Spleen (tissue), 11 donors: ENCODE results near the gene PITPNC1. TPM values are rescaled to one million over a fixed set of nuclear protein-coding genes. Genes with fewer than 3 reads are reported as not detected.

Source experiments
- DNase-seq: peaks from one replicate; pipeline ENCODE4 v3.0.0-alpha.2; 2020
- H3K27ac ChIP-seq, 8 donors: fragments of 200-600 bp; sonication (generic) in 7 of 8; 1 replicate in 4 of 8; 2 replicates in 4 of 8; pipeline versions ENCODE4 v1.5.0 to v1.8.0; 2016 to 2021; ENCODE audit warnings: inconsistent platforms in 4 of 8, mild to moderate bottlenecking in 4 of 8, moderate library complexity in 1 of 8
- H3K27me3 ChIP-seq, 7 donors: fragments of 200-600 bp; sonication (generic) in 6 of 7; replicated peaks in 1 of 7; 1 replicate in 4 of 7; 2 replicates in 3 of 7; pipeline versions ENCODE4 v1.5.0 to v1.8.0; 2016 to 2021; ENCODE audit warnings: inconsistent platforms in 3 of 7, mild to moderate bottlenecking in 1 of 7
- H3K36me3 ChIP-seq, 6 donors: fragments of 200-600 bp; sonication (generic) in 5 of 6; 1 replicate in 4 of 6; 2 replicates in 2 of 6; pipeline versions ENCODE4 v1.5.0 to v1.8.0; 2016 to 2021; ENCODE audit warnings: inconsistent platforms in 2 of 6
- H3K4me1 ChIP-seq, 6 donors: fragments of 200-600 bp; sonication (generic) in 5 of 6; 1 replicate in 3 of 6; 2 replicates in 3 of 6; pipeline versions ENCODE4 v1.5.0 to v1.8.0; 2016 to 2021; ENCODE audit warnings: inconsistent platforms in 3 of 6
- H3K4me3 ChIP-seq, 8 donors: fragments of 200-600 bp; sonication (generic) in 7 of 8; 1 replicate in 4 of 8; 2 replicates in 4 of 8; pipeline versions ENCODE4 v1.5.0 to v1.8.0; 2016 to 2021; ENCODE audit warnings: inconsistent platforms in 4 of 8, mild to moderate bottlenecking in 4 of 8, moderate library complexity in 2 of 8
- H3K9me3 ChIP-seq, 8 donors: fragments of 200-600 bp; sonication (generic) in 7 of 8; 1 replicate in 4 of 8; 2 replicates in 4 of 8; pipeline versions ENCODE4 v1.5.0 to v1.8.0; 2016 to 2021; ENCODE audit warnings: inconsistent platforms in 4 of 8
- CTCF ChIP-seq, 11 experiments: fragments of 200-600 bp in 7 of 11; fragments of 450-650 bp in 4 of 11; sonication (generic) in 4 of 11; IDR thresholded peaks in 8 of 11; conservative IDR thresholded peaks in 3 of 11; 1 replicate in 7 of 11; 2 replicates in 4 of 11; pipeline versions ENCODE4 v1.4.0 to v1.8.0; 2016 to 2021; ENCODE audit warnings: antibody characterized with exemption in 11 of 11, inconsistent platforms in 4 of 11, mild to moderate bottlenecking in 1 of 11
- POLR2A ChIP-seq, 3 donors: fragments of 450-650 bp; IDR thresholded peaks; one replicate each; pipeline ENCODE4 v1.5.1; 2017; ENCODE audit warnings: antibody characterized with exemption in 3 of 3, mild to moderate bottlenecking in 1 of 3
- POLR2AphosphoS5 ChIP-seq, 3 donors: sonication (generic); formaldehyde crosslinking; IDR thresholded peaks; one replicate each; pipeline ENCODE4 v1.5.1; 2017; ENCODE audit warnings: antibody characterized with exemption in 3 of 3
- WGBS, 5 donors: extraction: QIAGEN DNeasy Blood & Tissue Kit in 3 of 5; methylation state at CpG; one replicate each; pipeline versions ENCODE4 v1.1.5 to v1.1.7; 2013 to 2018; 5-methylcytosine and 5-hydroxymethylcytosine counted together
- intact Hi-C: fragments of 100-400 bp; cut with DNase I; formaldehyde crosslinking; loops from one replicate; pipeline ENCODE4 v1.15.0; 2023; ENCODE audit warnings: low total_unique reads
- polyA plus RNA-seq, 3 donors: library from polyadenylated mRNA; stranded (reverse); fragments of 200-250 nt; gene quantifications; one replicate each; pipeline ENCODE4 v1.2.1, GENCODE V29; 2013
- total RNA-seq, 7 donors: library from RNA; depleted of rRNA in 3 of 7; stranded (reverse); fragments of >200 nt in 3 of 7; fragmentation: NEBNext Ultra II Directional in 4 of 7; extraction: Animal tissue kit (Norgen Biotek cat#: 25700) in 4 of 7; gene quantifications; one replicate each; pipeline versions ENCODE4 v1.1.0 to v1.2.1, GENCODE V29; 2016 to 2021
- donor health status: healthy with polysubstance abuse.
- donor health status: DM: no; HTN: no; CAD: no; lungs with moderate emphysema.
- donor health status: DM: no; HTN: no; CAD: no.
- donor health status: Bipolar disorder and iron deficiency.
- donor health status: healthy.
- donor health status: DM: no; HTN: no; CAD: no.
- donor health status: DM: yes; HTN: yes; CAD: no.

PITPNC1 gene
- total and polyA plus RNA-seq, 10 donors: 5.8 to 33.8 (median 18.8) TPM

DNA sequence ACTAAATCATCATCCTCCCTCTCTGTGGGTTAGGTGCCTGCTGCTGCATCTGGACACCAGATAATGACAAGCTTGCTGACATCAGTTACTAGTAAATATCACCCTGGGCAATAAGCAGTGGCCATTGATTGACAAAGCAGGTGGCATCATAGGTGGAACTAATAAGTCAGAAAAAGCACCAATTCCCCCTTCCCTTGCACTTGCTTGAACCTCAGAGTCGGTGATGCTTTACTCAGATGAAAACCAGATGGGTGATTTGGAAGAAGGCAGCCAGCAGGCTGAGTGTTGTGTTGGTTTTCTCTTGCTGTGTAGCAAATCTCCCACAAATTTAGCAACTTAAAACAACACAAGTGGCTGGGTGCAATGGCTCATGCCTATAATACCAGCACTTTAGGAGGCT is 193.7 kb downstream of the PITPNC1 start:
- TF ChIP-seq POLR2A (IDR thresholded peaks at IDR 0.05) (no peak), CTCF (IDR thresholded peaks at IDR 0.05 in 8 of 11, conservative IDR thresholded peaks at IDR 0.05 in 3 of 11) (no peak), POLR2AphosphoS5 (IDR thresholded peaks at IDR 0.05) (no peak)
- intact Hi-C loops: no loop called here
- Histone ChIP-seq H3K27ac (no peak overlapping the region), H3K9me3 (no peaks in the 10 kb centered on the region), H3K27me3 (no peaks in the 10 kb centered on the region), H3K36me3 (peaks cover 0 to 9% (median 0%) of the 10 kb centered on the region in 6 donors), H3K4me1 (peaks cover 0 to 18% (median 0%) of the 10 kb centered on the region in 6 donors), H3K4me3 (no peak overlapping the region)
- 69 to 88% (median 85%) methylated on average over 1 of the region's 1 CpG for WGBS, 5 donors
- DNase-seq: no peak

DNA sequence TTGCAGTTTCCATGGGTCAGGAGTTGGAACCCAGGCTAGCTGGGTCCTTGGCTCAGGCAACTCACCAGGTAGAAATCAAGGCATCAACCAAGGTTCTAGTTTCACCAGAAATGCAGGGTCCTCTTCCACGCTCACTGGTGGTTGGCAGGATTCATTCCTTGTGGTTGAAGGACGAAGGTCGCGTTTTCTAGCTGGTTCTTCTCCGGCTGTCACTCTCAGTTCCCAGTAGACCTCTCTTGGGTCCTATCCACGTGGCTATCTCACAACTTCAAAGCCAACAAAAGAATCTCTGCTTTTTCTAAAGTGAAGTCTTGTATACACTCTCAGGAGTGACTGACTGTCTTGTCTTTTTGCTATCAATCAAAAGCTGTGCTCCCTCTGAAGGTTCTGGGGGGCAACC is 194.4 kb downstream of the PITPNC1 start:
- Histone ChIP-seq H3K9me3 (no peaks in the 10 kb centered on the region), H3K27me3 (no peaks in the 10 kb centered on the region), H3K4me3 (no peak overlapping the region), H3K36me3 (peaks cover 0 to 9% (median 0%) of the 10 kb centered on the region in 6 donors), H3K27ac (no peak overlapping the region), H3K4me1 (peaks cover 0 to 18% (median 0%) of the 10 kb centered on the region in 6 donors)
- intact Hi-C loops: no loop called here
- 74 to 85% (median 80%) methylated on average over 6 of the region's 6 CpGs for WGBS, 5 donors
- TF ChIP-seq CTCF (IDR thresholded peaks at IDR 0.05 in 8 of 11, conservative IDR thresholded peaks at IDR 0.05 in 3 of 11): no peak
- TF ChIP-seq POLR2AphosphoS5 (IDR thresholded peaks at IDR 0.05): no peak
- TF ChIP-seq POLR2A (IDR thresholded peaks at IDR 0.05): no peak
- no peak for DNase-seq

DNA sequence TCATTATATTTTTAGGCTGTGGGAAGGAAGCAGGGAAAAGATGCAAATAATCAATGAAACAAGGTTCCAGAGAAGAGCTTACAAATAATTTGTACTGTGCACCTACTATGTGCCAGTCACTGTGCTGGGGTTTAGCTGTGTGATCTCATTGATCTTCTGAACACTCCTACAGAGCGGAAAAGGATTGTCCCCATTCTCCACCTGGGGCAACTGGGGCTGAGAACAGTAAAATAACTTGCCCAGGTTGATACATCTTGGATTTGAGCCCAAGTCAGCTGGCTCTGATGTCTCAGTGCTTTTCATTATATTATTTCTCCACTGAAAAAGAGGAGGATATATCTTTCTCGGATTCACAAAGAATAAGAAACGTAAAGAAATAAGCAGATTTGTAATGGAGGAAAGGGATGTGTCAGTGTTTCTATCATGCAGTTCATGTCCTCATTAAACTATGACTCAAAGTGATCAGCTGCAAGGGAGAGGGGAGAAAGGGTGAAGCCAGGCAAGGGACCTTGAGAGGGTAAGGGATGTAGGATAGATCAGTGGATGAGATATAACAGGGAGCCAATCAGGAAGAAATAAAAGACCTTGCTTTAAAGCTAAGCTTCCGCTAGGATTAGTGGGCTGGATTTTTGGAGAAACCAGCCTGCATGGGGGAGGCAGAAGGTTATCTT is 197.0 kb downstream of the PITPNC1 start:
- Histone ChIP-seq H3K4me3 (no peak overlapping the region), H3K27me3 (no peaks in the 10 kb centered on the region), H3K4me1 (peaks cover 0 to 18% (median 0%) of the 10 kb centered on the region in 6 donors), H3K36me3 (peaks cover 0 to 20% (median 0%) of the 10 kb centered on the region in 6 donors), H3K9me3 (no peaks in the 10 kb centered on the region), H3K27ac (no peak overlapping the region)
- WGBS, 5 donors: 72 to 87% (median 81%) methylated on average over 4 of the region's 4 CpGs
- TF ChIP-seq POLR2AphosphoS5 (IDR thresholded peaks at IDR 0.05): no peak
- TF ChIP-seq CTCF (IDR thresholded peaks at IDR 0.05 in 8 of 11, conservative IDR thresholded peaks at IDR 0.05 in 3 of 11): no peak
- no peak for TF ChIP-seq POLR2A (IDR thresholded peaks at IDR 0.05)
- DNase-seq: no peak
- intact Hi-C loops: no loop called here

- H3K4me3 ChIP-seq: no peak overlapping the region
- TF ChIP-seq POLR2A (IDR thresholded peaks at IDR 0.05) (no peak), POLR2AphosphoS5 (IDR thresholded peaks at IDR 0.05) (no peak), CTCF (IDR thresholded peaks at IDR 0.05 in 8 of 11, conservative IDR thresholded peaks at IDR 0.05 in 3 of 11) (no peak)
- peaks cover 0 to 23% (median 0%) of the 10 kb centered on the region in 6 donors for H3K36me3 ChIP-seq
- intact Hi-C loops: no loop called here
- H3K27me3 ChIP-seq: no peaks in the 10 kb centered on the region
- no peak overlapping the region for H3K27ac ChIP-seq
- peaks cover 0 to 17% (median 0%) of the 10 kb centered on the region in 6 donors for H3K4me1 ChIP-seq
- 61 to 83% (median 75%) methylated on average over 13 of the region's 13 CpGs for WGBS, 5 donors
- H3K9me3 ChIP-seq: no peaks in the 10 kb centered on the region
- DNase-seq: no peak
These were observed 197.7 kb downstream of the PITPNC1 start for GRCh38 chr17:67574658-67575293.
